Memory B cell (primary cell): Measurements from ENCODE around the gene GBP1.
"Not testable (repeated sequence)": the region's sequence is repeated elsewhere in the genome, so short reads cannot be mapped to it uniquely, and the experiment has no call there.

Experiments used
- ATAC-seq: fragments of 150-1000 bp; cut with Tn5 transposase; 2 replicates; pipeline ENCODE4 v1.10.0; 2021; ENCODE audit warnings: low read depth, mild to moderate bottlenecking, moderate library complexity
- DNase-seq, 2 donors: peaks; one replicate each; pipeline ENCODE4 v3.0.0; 2022; ENCODE audit warnings: low spot score in 2 of 2
- H3K27ac Mint-ChIP-seq: one replicate; pipeline ENCODE4 v1.8.0; 2022; ENCODE audit warnings: mild to moderate bottlenecking, moderate library complexity, mixed read lengths
- H3K27me3 Mint-ChIP-seq: one replicate; pipeline ENCODE4 v1.8.0; 2022; ENCODE audit warnings: mixed read lengths
- H3K36me3 Mint-ChIP-seq: one replicate; pipeline ENCODE4 v1.8.0; 2022; ENCODE audit warnings: mild to moderate bottlenecking, mixed read lengths
- H3K4me1 Mint-ChIP-seq: one replicate; pipeline ENCODE4 v1.8.0; 2022; ENCODE audit warnings: mixed read lengths
- H3K4me3 Mint-ChIP-seq: one replicate; pipeline ENCODE4 v1.8.0; 2022; ENCODE audit warnings: mild to moderate bottlenecking, moderate library complexity, mixed read lengths
- H3K9me3 Mint-ChIP-seq: one replicate; pipeline ENCODE4 v1.8.0; 2022; ENCODE audit warnings: mixed read lengths

GBP1 gene

DNA sequence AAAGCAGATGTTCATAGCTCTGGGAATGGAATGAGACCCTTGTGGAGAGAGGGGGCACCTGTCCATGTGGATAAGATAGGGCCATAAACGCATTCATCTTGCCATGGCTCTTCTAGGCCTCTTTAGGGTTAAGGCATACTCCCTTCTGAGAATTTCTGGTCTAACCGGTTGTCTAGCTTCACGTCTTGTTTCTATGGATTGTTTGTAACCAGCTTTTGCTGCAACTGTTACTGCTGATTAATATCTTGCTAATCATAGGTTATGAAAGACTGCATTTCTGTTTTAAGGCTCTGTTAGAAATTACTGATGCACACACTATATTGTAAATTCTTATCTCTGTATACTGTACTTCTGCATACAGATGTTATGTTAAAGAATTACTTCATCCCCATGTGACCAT lies 46.7 kb downstream of the GBP1 start:
- H3K27ac Mint-ChIP-seq, H3K4me3 Mint-ChIP-seq, H3K9me3 Mint-ChIP-seq, DNase-seq, H3K27me3 Mint-ChIP-seq, ATAC-seq: not testable (repeated sequence)
- Mint-ChIP-seq H3K4me1 (peaks cover 22% of the 10 kb centered on the region), H3K36me3 (peaks cover 34% of the 10 kb centered on the region)

DNA sequence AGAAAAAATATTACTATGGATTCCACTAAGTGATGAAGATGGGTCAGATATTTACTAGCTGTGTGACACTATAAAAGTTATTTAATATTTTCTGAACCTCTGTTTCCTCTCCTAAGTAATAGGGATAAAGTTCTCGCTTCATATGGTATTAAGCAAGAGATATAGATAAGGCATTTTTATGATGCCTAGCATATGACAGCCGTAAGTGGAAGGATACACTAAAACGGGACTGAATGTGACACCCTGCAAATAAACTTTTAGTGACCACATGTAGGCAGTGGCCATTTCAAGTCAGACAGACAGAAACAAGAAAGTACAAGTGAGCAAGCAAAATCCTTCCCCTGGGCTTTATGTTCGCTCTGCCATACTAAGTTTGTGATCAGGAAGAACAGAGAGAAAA lies 56.5 kb downstream of the GBP1 start:
- no peak for DNase-seq
- no peak overlapping the region for H3K27ac Mint-ChIP-seq
- H3K36me3 Mint-ChIP-seq, result peaks cover 40% of the 10 kb centered on the region
- no peaks in the 10 kb centered on the region for H3K4me1 Mint-ChIP-seq
- H3K4me3 Mint-ChIP-seq, result no peak overlapping the region
- ATAC-seq, result no peak
- H3K27me3 Mint-ChIP-seq, result no peaks in the 10 kb centered on the region
- no peaks in the 10 kb centered on the region for H3K9me3 Mint-ChIP-seq

DNA sequence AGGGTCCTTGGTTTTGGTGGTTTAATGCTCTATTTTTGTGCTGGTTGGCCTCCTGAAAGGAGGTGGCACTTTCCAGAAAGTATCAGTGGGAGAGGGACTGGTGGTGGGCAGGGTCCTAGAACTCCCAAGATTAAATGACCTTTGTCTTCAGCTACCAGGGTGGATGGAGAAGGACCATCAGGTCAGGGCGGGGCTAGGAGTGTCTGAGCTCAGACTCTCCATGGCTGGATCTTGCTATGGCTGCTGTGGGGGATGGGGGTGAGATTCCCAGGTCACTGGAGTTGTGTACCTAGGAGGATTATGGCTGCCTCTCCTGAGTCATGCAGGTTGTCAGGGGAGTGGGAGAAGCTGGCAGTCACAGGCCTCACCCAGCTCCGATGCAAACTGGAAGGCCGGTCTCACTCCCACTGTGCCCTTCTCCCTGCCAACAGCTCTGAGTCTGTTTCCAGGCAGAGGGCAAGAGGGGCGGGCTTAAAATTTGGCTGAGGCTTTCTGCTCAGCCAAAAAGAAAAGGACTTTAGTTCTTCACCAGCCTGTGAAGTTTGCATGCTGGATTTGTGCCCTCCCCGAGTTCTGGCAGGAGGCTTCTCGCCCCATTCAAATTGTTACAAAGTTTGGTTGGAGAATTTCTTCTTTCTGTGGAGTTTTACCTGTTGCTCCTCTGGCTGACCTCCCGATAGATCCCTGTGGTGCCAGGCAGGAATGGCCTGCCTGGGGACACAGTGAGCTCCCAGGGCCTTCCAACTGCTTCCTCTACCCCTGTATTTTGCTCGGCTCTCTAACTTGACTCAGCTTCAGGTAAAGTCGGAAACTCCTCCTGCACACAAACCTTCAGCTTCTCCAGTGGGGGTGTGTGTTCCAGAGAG lies 59.5 kb downstream of the GBP1 start:
- peaks cover 2% of the 10 kb centered on the region for H3K4me1 Mint-ChIP-seq
- H3K27ac Mint-ChIP-seq, result no peak overlapping the region
- peaks cover 34% of the 10 kb centered on the region for H3K36me3 Mint-ChIP-seq

More for the DNA sequence above, 59.5 kb downstream of the GBP1 start:
- no peak overlapping the region for H3K4me3 Mint-ChIP-seq
- ATAC-seq (no peak), DNase-seq (no peak)
- H3K9me3 Mint-ChIP-seq, result no peaks in the 10 kb centered on the region
- no peaks in the 10 kb centered on the region for H3K27me3 Mint-ChIP-seq
